ENCODE results near the gene SRPK2.
"Not testable (repeated sequence)": the region's sequence is repeated elsewhere in the genome, so short reads cannot be mapped to it uniquely, and the experiment has no call there.

SRPK2 gene

DNA sequence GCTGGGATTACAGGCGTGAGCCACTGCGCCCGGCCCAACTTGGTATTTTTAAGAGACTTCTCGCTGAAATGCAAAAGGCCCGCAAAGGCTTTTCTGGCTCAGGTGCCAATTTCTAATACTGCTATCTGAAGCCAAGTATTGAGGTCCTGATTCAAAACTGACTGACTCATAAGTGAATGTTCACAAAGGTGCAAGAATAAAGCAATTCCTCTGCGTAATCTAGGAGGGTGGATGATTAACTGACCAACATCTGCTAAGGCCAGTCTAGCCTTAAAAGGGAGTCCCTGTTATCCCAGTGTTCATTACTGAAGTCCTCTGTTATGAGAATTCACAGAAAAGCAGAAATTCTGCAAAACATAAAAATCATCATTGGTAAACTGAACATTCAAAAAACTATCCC, 111.4 kb downstream of the SRPK2 start:
- DNase-seq (ENCODE audit: insufficient read length, low spot score) = no peak
- TF ChIP-seq POLR2AphosphoS5 (IDR thresholded peaks at IDR 0.05; ENCODE audit: low read depth, low read length) = no peak
- TF ChIP-seq SPI1 (IDR thresholded peaks at IDR 0.05; ENCODE audit: low read depth, low read length) = no peak
- no peak for TF ChIP-seq TAF1 (IDR thresholded peaks at IDR 0.05; ENCODE audit: low read depth, low read length)
- no peak for FAIRE-seq

DNA sequence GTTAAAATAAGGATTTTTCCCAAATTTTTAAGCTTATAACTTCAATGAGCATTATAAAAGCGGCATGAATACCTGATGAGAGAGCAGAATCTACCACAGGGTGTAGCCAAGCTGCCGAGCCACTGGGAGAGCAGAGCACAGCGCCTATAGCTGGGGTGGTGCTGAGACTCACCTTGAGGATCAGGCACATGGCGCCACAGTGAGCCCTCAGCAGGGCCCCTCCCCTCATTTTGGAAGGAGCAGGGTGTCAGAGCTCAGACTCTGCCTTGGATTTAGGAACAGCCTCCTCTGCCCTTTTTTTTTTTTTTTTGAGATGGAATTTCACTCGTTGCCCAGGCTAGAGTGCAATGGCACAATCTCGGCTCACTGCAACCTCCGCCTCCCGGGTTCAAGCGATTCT, 118.6 kb downstream of the SRPK2 start:
- DNase-seq (ENCODE audit: insufficient read length, low spot score) (no peak), FAIRE-seq (no peak)
- TF ChIP-seq PAX5 (IDR thresholded peaks at IDR 0.05; ENCODE audit: insufficient read depth, low read length, severe bottlenecking) = no peak
- no peak for TF ChIP-seq SPI1 (IDR thresholded peaks at IDR 0.05; ENCODE audit: low read depth, low read length)
- TF ChIP-seq POLR2AphosphoS5 (IDR thresholded peaks at IDR 0.05; ENCODE audit: low read depth, low read length) = no peak
- no peak for TF ChIP-seq TAF1 (IDR thresholded peaks at IDR 0.05; ENCODE audit: low read depth, low read length)
- no peak for TF ChIP-seq POLR2A (IDR thresholded peaks at IDR 0.05; ENCODE audit: low read depth, low read length)
- no peak for TF ChIP-seq POU2F2 (IDR thresholded peaks at IDR 0.05; ENCODE audit: low read depth, low read length)

DNA sequence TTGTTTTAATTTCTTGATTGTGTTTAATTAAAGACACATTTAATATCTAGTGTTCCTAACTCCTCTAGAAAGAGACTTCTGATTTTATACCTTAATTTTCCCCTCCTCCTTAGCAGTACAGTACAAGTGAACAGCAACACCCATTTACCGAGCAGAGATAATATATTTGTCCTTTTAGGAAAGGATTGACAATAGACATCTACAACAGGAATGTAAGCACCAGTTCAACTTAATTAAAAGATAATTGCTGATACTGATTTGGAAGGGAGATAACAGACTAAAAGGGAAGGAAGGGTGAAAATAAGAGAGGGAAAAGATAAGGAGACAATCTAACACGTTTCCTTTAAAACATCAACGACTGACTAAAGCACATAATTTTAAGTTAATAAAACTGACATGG, 119.3 kb downstream of the SRPK2 start:
- no peak for TF ChIP-seq SPI1 (IDR thresholded peaks at IDR 0.05; ENCODE audit: low read depth, low read length)
- no peak for TF ChIP-seq TAF1 (IDR thresholded peaks at IDR 0.05; ENCODE audit: low read depth, low read length)
- TF ChIP-seq PAX5 (IDR thresholded peaks at IDR 0.05; ENCODE audit: insufficient read depth, low read length, severe bottlenecking) = no peak
- TF ChIP-seq POLR2A (IDR thresholded peaks at IDR 0.05; ENCODE audit: low read depth, low read length) = no peak
- no peak for TF ChIP-seq POLR2AphosphoS5 (IDR thresholded peaks at IDR 0.05; ENCODE audit: low read depth, low read length)
- TF ChIP-seq POU2F2 (IDR thresholded peaks at IDR 0.05; ENCODE audit: low read depth, low read length) = no peak
- DNase-seq (ENCODE audit: insufficient read length, low spot score) (no peak), FAIRE-seq (no peak)

DNA sequence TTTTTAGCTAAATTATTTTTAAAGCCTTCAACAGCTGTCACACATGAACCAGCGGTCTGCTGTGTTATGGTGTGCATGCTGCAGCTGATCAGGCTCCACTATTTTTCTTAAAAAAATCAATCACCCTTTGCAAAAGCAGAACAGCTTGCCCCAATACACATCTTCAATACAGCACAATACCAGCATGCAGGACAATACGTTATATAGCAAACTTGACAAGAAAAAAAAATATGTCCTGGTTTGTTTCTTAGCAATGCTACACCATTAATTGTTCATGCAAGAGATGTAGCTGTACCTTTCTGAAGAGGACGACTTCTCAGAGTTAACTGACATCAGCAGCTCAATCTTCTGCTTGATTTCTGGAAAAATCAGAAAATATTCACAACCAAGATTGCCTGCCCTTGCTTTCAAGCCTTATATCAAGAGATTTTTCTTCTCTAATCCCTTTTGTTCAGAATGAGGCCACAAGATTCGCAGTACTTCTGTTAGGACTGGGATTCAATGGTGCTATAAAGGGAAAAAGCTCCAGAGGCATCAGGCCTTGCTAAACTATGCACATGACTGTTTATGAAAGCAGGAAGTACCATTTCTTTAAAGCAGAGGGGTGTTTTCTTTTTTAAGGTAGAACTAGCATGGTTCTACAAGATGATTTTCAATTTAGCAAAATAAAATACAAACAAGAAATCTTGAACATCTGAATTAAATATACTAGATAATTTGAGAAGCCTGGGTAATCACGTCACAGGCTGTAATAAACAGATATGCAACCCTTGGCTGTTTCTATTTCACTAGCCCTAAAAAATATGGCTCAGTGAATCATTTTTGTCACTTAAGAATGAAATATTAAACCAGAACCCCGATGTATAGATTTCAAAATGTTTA, 120.0 kb downstream of the SRPK2 start:
- peak; percentile 75 for FAIRE-seq
- TF ChIP-seq PAX5 (IDR thresholded peaks at IDR 0.05; ENCODE audit: insufficient read depth, low read length, severe bottlenecking) = no peak
- peak; percentile 47; the same call in 1 of the 2 replicates for TF ChIP-seq POLR2A (IDR thresholded peaks at IDR 0.05; ENCODE audit: low read depth, low read length)
- TF ChIP-seq TAF1 (IDR thresholded peaks at IDR 0.05; ENCODE audit: low read depth, low read length) = peak; percentile 70; the same call in 1 of the 2 replicates

DNA sequence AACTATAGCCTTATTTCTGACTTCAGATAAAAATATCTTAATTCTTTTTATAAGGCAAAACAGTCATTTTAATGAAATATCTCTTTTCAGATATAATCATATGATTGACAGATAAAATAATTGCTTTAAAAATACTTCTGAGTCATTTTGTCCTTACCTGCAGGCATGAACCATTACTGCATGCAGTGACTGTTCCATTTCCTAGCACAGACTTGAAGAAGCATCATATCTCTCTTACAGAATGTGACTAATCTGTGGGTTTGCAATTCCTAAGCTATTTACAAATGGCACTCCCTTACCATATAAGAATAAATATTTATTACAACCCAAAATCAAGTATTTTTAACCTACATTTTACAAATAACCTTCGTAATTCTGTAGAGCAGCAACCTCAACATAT, 120.7 kb downstream of the SRPK2 start:
- DNase-seq (ENCODE audit: insufficient read length, low spot score) (no peak), FAIRE-seq (peak; percentile 20)
- TF ChIP-seq PAX5 (IDR thresholded peaks at IDR 0.05; ENCODE audit: insufficient read depth, low read length, severe bottlenecking) (no peak), TAF1 (IDR thresholded peaks at IDR 0.05; ENCODE audit: low read depth, low read length) (no peak), POLR2AphosphoS5 (IDR thresholded peaks at IDR 0.05; ENCODE audit: low read depth, low read length) (no peak), POLR2A (IDR thresholded peaks at IDR 0.05; ENCODE audit: low read depth, low read length) (no peak), POU2F2 (IDR thresholded peaks at IDR 0.05; ENCODE audit: low read depth, low read length) (no peak), SPI1 (IDR thresholded peaks at IDR 0.05; ENCODE audit: low read depth, low read length) (no peak)

More for the DNA sequence above, 120.0 kb downstream of the SRPK2 start:
- DNase-seq (ENCODE audit: insufficient read length, low spot score) = no peak

DNA sequence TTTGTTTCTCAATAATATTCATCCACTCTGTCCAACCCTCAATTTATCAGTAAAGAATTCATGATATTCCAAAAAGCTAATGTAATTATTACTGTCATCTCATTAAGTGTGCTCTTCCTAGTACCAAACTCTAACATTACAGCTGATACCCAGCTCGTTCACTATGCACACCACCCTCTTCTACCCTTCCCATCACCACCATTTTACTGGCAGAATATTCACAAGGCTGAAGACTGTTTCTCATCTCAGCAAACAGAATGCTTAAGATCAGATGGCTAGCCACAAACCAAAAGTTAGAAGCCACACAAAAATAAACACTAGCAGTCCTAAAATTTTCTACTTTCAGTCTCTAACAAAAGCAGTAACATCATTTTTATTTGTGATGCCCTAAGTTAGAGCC, 121.5 kb downstream of the SRPK2 start:
- TF ChIP-seq POU2F2 (IDR thresholded peaks at IDR 0.05; ENCODE audit: low read depth, low read length) (no peak), SPI1 (IDR thresholded peaks at IDR 0.05; ENCODE audit: low read depth, low read length) (no peak), TAF1 (IDR thresholded peaks at IDR 0.05; ENCODE audit: low read depth, low read length) (no peak), POLR2AphosphoS5 (IDR thresholded peaks at IDR 0.05; ENCODE audit: low read depth, low read length) (no peak), POLR2A (IDR thresholded peaks at IDR 0.05; ENCODE audit: low read depth, low read length) (no peak), PAX5 (IDR thresholded peaks at IDR 0.05; ENCODE audit: insufficient read depth, low read length, severe bottlenecking) (no peak)
- FAIRE-seq = peak; percentile 9
- no peak for DNase-seq (ENCODE audit: insufficient read length, low spot score)

DNA sequence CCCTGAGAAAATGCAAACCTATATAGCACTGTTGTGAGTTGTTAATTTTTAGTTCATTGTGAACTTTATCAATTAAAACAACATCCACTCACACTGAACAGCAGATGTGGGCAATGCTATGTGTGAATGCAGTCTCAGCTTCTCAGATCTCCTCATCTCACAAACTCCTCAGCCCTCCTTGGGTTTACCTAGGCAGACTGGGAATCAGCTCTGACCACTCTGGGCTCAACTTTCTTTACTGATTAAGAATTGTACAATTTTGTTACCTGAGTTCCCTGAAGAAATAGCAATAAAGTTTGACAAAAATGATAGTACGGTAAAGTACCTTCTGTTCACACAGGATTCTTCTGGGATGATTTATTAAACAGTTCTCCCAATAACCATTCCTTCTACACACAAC, 124.0 kb downstream of the SRPK2 start:
- TF ChIP-seq PAX5 (IDR thresholded peaks at IDR 0.05; ENCODE audit: insufficient read depth, low read length, severe bottlenecking) = no peak
- TF ChIP-seq POLR2A (IDR thresholded peaks at IDR 0.05; ENCODE audit: low read depth, low read length) = no peak
- TF ChIP-seq SPI1 (IDR thresholded peaks at IDR 0.05; ENCODE audit: low read depth, low read length) = no peak
- no peak for TF ChIP-seq TAF1 (IDR thresholded peaks at IDR 0.05; ENCODE audit: low read depth, low read length)
- no peak for TF ChIP-seq POU2F2 (IDR thresholded peaks at IDR 0.05; ENCODE audit: low read depth, low read length)
- TF ChIP-seq POLR2AphosphoS5 (IDR thresholded peaks at IDR 0.05; ENCODE audit: low read depth, low read length) = no peak
- FAIRE-seq (no peak), DNase-seq (ENCODE audit: insufficient read length, low spot score) (no peak)

DNA sequence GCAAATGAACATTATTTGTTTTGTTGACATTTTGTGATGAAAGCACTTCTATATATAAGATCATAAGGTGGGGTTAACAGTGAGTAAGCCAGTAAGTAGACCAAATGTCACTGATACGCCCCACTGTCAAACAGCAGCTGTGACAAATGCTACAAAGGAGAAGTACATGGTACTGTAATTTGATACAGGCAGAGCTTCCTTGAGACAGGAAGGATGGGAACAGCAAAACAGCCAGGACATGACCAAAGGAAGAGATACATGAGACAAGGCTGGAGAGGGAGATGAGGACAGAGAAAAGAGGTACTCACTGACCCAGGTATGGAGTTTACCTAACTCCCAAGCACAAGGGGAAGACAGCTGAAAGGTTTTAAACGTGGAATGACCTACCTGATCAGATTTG, 127.0 kb downstream of the SRPK2 start:
- no peak for DNase-seq (ENCODE audit: insufficient read length, low spot score)
- no peak for TF ChIP-seq POU2F2 (IDR thresholded peaks at IDR 0.05; ENCODE audit: low read depth, low read length)
- FAIRE-seq = no peak

DNA sequence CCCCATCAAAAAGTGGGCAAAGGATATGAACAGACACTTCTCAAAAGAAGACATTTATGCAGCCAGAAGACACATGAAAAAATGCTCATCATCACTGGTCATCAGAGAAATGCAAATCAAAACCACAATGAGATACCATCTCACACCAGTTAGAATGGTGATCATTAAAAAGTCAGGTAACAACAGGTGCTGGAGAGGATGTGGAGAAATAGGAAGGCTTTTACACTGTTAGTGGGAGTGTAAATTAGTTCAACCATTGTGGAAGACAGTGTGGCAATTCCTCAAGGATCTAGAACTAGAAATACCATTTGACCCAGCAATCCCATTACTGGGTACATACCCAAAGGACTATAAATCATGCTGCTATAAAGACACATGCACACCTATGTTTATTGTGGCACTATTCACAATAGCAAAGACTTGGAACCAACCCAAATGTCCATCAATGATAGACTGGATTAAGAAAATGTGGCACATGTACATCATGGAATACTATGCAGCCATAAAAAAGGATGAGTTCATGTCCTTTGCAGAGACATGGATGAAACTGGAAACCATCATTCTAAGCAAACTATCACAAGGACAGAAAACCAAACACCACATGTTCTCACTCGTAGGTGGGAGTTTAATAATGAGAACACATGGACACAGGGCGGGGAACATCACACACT, 128.4 kb downstream of the SRPK2 start:
- FAIRE-seq; DNase-seq (ENCODE audit: insufficient read length, low spot score): not testable (repeated sequence)

DNA sequence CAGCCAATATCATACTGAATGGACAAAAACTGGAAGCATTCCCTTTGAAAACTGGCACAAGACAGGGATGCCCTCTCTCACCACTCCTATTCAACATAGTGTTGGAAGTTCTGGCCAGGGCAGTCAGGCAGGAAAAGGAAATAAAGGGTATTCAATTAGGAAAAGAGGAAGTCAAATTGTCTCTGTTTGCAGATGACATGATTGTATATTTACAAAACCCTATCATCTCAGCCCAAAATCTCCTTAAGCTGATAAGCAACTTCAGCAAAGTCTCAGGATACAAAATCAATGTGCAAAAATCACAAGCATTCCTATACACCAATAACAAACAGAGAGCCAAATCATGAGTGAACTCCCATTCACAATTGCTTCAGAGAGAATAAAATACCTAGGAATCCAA, 129.8 kb downstream of the SRPK2 start:
- not testable (repeated sequence) for DNase-seq (ENCODE audit: insufficient read length, low spot score); FAIRE-seq
